Gastrocnemius medialis (tissue), 4 donors: ENCODE measurements around the gene PTPN12. TPM values are rescaled to one million over a fixed set of nuclear protein-coding genes. Genes with fewer than 3 reads are reported as not detected.

Experiments
- ATAC-seq, 2 donors: fragments of 150-250 bp; one replicate each; pipeline ENCODE4 v1.9.1; 2016
- DNase-seq, 2 donors: peaks; one replicate each; pipeline ENCODE4 v3.0.0-alpha.2; 2019
- H3K27ac ChIP-seq, 4 donors: fragments of 200-600 bp; sonication (generic); 1 replicate in 1 of 4; 2 replicates in 3 of 4; pipeline ENCODE4 v1.5.1; 2016 to 2018; ENCODE audit warnings: mild to moderate bottlenecking in 2 of 4, moderate library complexity in 1 of 4
- H3K27me3 ChIP-seq, 3 donors: fragments of 200-600 bp; sonication (generic) in 2 of 3; 1 replicate in 1 of 3; 2 replicates in 2 of 3; pipeline versions ENCODE4 v1.5.1 to v1.6.0; 2016 to 2019; ENCODE audit warnings: mild to moderate bottlenecking in 1 of 3, moderate library complexity in 1 of 3
- H3K36me3 ChIP-seq, 2 donors: fragments of 200-600 bp; sonication (generic) in 1 of 2; one replicate each; pipeline ENCODE4 v1.5.1; 2017 to 2018
- H3K4me1 ChIP-seq, 2 donors: fragments of 200-600 bp; sonication (generic) in 1 of 2; one replicate each; pipeline ENCODE4 v1.5.1; 2016 to 2017; ENCODE audit warnings: mild to moderate bottlenecking in 2 of 2
- H3K4me3 ChIP-seq, 4 donors: fragments of 200-600 bp; sonication (generic) in 3 of 4; 1 replicate in 1 of 4; 2 replicates in 3 of 4; pipeline ENCODE4 v1.5.1; 2016 to 2019; ENCODE audit warnings: mild to moderate bottlenecking in 2 of 4
- H3K9me3 ChIP-seq, 3 donors: fragments of 200-600 bp; sonication (generic) in 2 of 3; 1 replicate in 1 of 3; 2 replicates in 2 of 3; pipeline ENCODE4 v1.5.1; 2016 to 2019
- POLR2A ChIP-seq, 2 donors: fragments of 450-650 bp; IDR thresholded peaks; one replicate each; pipeline ENCODE4 v1.6.1; 2017; ENCODE audit warnings: antibody characterized with exemption in 2 of 2, mild to moderate bottlenecking in 2 of 2, moderate library complexity in 2 of 2
- in situ Hi-C, 4 donors: fragments of 200-750 bp; cut with MboI; loops; one replicate each; pipeline versions ENCODE4 v1.15.0 to v1.8.0; 2017; ENCODE audit warnings: low sequenced_read_pairs in 4 of 4
- intact Hi-C: fragments of 100-400 bp; cut with DNase I; formaldehyde crosslinking; loops from one replicate; pipeline ENCODE4 v1.15.1; 2023; ENCODE audit warnings: low total_unique reads
- total RNA-seq, 4 donors: library from RNA; depleted of rRNA; stranded (reverse); fragments of >200 nt; gene quantifications; one replicate each; pipeline versions ENCODE4 v1.1.0 to v1.2.3, GENCODE V29; 2016
- TF ChIP-seq, protein P1 (sequence below), 5 experiments: fragments of 450-650 bp in 3 of 5; fragments of 200-600 bp in 2 of 5; sonication (generic) in 2 of 5; IDR thresholded peaks in 4 of 5; conservative IDR thresholded peaks in 1 of 5; 1 replicate in 4 of 5; 2 replicates in 1 of 5; pipeline ENCODE4 v1.5.1; 2016 to 2019; ENCODE audit warnings: antibody characterized with exemption in 5 of 5, mild to moderate bottlenecking in 3 of 5, moderate library complexity in 3 of 5

PTPN12 gene
- total RNA-seq, 4 donors from 2014 or later: 22.7 to 38.0 (median 27.7) TPM

- Histone ChIP-seq H3K9me3 (no peaks in the 10 kb centered on the region), H3K27me3 (no peaks in the 10 kb centered on the region), H3K27ac (no peak overlapping the region), H3K4me1 (no peaks in the 10 kb centered on the region), H3K4me3 (no peak overlapping the region), H3K36me3 (no peaks in the 10 kb centered on the region)
- no peak for TF ChIP-seq POLR2A (IDR thresholded peaks at IDR 0.05)
- TF ChIP-seq, protein P1, sequence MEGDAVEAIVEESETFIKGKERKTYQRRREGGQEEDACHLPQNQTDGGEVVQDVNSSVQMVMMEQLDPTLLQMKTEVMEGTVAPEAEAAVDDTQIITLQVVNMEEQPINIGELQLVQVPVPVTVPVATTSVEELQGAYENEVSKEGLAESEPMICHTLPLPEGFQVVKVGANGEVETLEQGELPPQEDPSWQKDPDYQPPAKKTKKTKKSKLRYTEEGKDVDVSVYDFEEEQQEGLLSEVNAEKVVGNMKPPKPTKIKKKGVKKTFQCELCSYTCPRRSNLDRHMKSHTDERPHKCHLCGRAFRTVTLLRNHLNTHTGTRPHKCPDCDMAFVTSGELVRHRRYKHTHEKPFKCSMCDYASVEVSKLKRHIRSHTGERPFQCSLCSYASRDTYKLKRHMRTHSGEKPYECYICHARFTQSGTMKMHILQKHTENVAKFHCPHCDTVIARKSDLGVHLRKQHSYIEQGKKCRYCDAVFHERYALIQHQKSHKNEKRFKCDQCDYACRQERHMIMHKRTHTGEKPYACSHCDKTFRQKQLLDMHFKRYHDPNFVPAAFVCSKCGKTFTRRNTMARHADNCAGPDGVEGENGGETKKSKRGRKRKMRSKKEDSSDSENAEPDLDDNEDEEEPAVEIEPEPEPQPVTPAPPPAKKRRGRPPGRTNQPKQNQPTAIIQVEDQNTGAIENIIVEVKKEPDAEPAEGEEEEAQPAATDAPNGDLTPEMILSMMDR (IDR thresholded peaks at IDR 0.05 in 4 of 5, conservative IDR thresholded peaks at IDR 0.05 in 1 of 5): peak; percentile 14 to 66 (median 40)
- ATAC-seq: peak in 1 of 2 donors; percentile 74
- DNase-seq: no peak
- intact Hi-C loops: loop anchor here (2.0 to 5.0 kb wide), 2 partner anchors 101 to 245 kb away; no protein-coding TSS in a partner anchor
- in situ Hi-C loops: loop anchor here in 2 of 4 donors (10.0 to 25.0 kb wide), 2 partner anchors 97 to 255 kb away; no protein-coding TSS in a partner anchor
Observed at GRCh38 chr7:77657427-77658224, 120.5 kb downstream of the PTPN12 start.

GRCh38 chr7:77658928-77659327 is 121.8 kb downstream of the PTPN12 start:
- Histone ChIP-seq H3K36me3 (no peaks in the 10 kb centered on the region), H3K27me3 (no peaks in the 10 kb centered on the region), H3K4me3 (no peak overlapping the region), H3K27ac (no peak overlapping the region), H3K4me1 (no peaks in the 10 kb centered on the region), H3K9me3 (no peaks in the 10 kb centered on the region)
- DNase-seq: no peak
- no peak for TF ChIP-seq POLR2A (IDR thresholded peaks at IDR 0.05)
- TF ChIP-seq, protein P1 (IDR thresholded peaks at IDR 0.05 in 4 of 5, conservative IDR thresholded peaks at IDR 0.05 in 1 of 5): no peak
- ATAC-seq: no peak
- in situ Hi-C loops: loop anchor here in 2 of 4 donors (10.0 to 25.0 kb wide), 2 partner anchors 96 to 253 kb away; no protein-coding TSS in a partner anchor
- intact Hi-C loops: loop anchor here (2.0 to 5.0 kb wide), 2 partner anchors 100 to 243 kb away; no protein-coding TSS in a partner anchor

GRCh38 chr7:77661816-77662215 is 124.7 kb downstream of the PTPN12 start:
- ATAC-seq: no peak
- Histone ChIP-seq H3K27me3 (no peaks in the 10 kb centered on the region), H3K4me3 (no peak overlapping the region), H3K4me1 (peaks cover 0 to 6% of the 10 kb centered on the region in 2 donors), H3K9me3 (no peaks in the 10 kb centered on the region), H3K36me3 (no peaks in the 10 kb centered on the region), H3K27ac (no peak overlapping the region)
- in situ Hi-C loops: loop anchor here in 2 of 4 donors (5.0 to 25.0 kb wide), 3 partner anchors 90 to 250 kb away; no protein-coding TSS in a partner anchor
- no peak for DNase-seq
- no peak for TF ChIP-seq POLR2A (IDR thresholded peaks at IDR 0.05)
- TF ChIP-seq, protein P1 (IDR thresholded peaks at IDR 0.05 in 4 of 5, conservative IDR thresholded peaks at IDR 0.05 in 1 of 5): no peak
- intact Hi-C loops: no loop called here

GRCh38 chr7:77662869-77663268 is 125.8 kb downstream of the PTPN12 start:
- Histone ChIP-seq H3K27ac (no peak overlapping the region), H3K4me3 (no peak overlapping the region), H3K9me3 (no peaks in the 10 kb centered on the region), H3K27me3 (no peaks in the 10 kb centered on the region), H3K36me3 (no peaks in the 10 kb centered on the region), H3K4me1 (peaks cover 0 to 6% of the 10 kb centered on the region in 2 donors)
- ATAC-seq (no peak), DNase-seq (no peak)
- intact Hi-C loops (no loop called here), in situ Hi-C loops (loop anchor here in 2 of 4 donors (5.0 to 25.0 kb wide), 3 partner anchors 89 to 249 kb away; no protein-coding TSS in a partner anchor)
- TF ChIP-seq, protein P1 (IDR thresholded peaks at IDR 0.05 in 4 of 5, conservative IDR thresholded peaks at IDR 0.05 in 1 of 5): no peak
- TF ChIP-seq POLR2A (IDR thresholded peaks at IDR 0.05): no peak
